Hair follicular keratinocyte (primary cell): Measurements from ENCODE around the gene FCHSD2. TPM values are rescaled to one million over a fixed set of nuclear protein-coding genes. Genes with fewer than 3 reads are reported as not detected.

Source experiments
- total RNA-seq: library from RNA; depleted of rRNA; stranded (reverse); fragments of >200 nt; gene quantifications from 2 replicates; pipeline ENCODE4 v1.2.3, GENCODE V29; 2015

FCHSD2 gene
- 4.9 and 7.8 TPM in 2 replicates for total RNA-seq

GRCh38 chr11:73142128-73142377, at the start of gene FCHSD2:
Gene FCHSD2, minus strand, starts transcription at chr11:73142318. Its CDS starts 441 bp downstream, at chr11:73141877.

GRCh38 chr11:72814286-72815109, 327.6 kb downstream of the FCHSD2 start, which contains the start of gene ATG16L2:
Gene ATG16L2, plus strand, starts transcription at chr11:72814411. Its CDS starts 35 bp downstream, at chr11:72814446.

GRCh38 chr11:72793425-72794367, 348.4 kb downstream of the FCHSD2 start, which contains the start of gene STARD10:
Gene STARD10, minus strand, starts transcription at chr11:72794047. Its CDS starts 12,866 bp downstream, at chr11:72781181.

Other genes starting within 250 kb of the FCHSD2 start
- 7.2 and 13.2 TPM in 2 replicates for gene P2RY2, start 76.0 kb upstream of the FCHSD2 start, total RNA-seq
- 0.31 TPM in 1 of 2 replicates, not detected in the other for gene P2RY6, start 130.0 kb upstream of the FCHSD2 start, total RNA-seq
- 7.0 and 8.4 TPM in 2 replicates for gene ARHGEF17, start 166.0 kb upstream of the FCHSD2 start, total RNA-seq
- gene RELT, start 234.1 kb upstream of the FCHSD2 start, total RNA-seq, result 9.0 and 10.5 TPM in 2 replicates